ENCODE measurements around the gene PPP1R27.

The PPP1R27 gene

DNA sequence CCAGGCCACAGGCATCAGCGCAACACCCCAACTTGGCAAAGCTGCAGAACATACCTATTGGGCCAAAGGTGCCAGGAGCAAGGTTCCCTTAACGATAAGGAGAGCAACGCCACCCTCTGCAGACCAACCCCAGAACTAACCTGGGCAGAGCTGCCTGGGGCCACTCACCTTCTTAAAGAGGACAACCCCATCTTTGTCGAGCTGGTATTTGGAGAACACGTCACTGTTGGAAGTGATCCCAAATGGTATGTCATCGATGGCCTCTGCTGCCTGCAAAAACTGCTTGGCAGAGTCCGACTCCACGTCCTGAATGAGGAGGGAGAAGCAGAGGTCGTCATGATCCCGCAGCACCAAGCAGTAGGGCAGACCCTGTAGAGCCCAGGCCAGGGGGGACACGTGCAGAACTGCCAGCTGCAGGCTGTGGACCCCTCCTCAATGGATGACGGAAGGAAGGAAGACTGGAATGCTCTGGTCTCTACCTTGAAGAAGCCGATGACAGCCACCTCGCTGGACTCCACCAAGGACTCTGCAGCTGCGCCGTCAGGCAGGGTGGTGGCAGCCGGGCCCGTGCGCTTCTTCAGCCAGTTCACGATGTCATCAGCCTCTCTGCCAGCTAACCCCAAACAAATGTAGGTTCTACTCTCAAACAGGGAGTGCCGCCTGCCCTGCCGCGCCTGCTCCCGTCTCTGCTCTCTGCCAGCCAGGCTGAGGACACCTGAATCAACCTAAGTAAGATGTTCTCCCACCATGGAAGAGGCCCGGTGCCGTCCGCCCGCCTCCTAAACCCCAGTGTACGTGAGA, 20.3 kb upstream of the PPP1R27 start:
- Histone ChIP-seq H2AFZ (ENCODE audit: low read length) (no peak overlapping the region), H4K20me1 (ENCODE audit: insufficient read depth, low read length) (peaks cover 3% of the 10 kb centered on the region; the same call in 1 of the 2 replicates), H3K9me2 (replicated peaks; ENCODE audit: insufficient read depth, low read length) (no peaks in the 10 kb centered on the region), H3K4me3 (ENCODE audit: low read length) (no peak overlapping the region), H3K9me3 (replicated peaks; ENCODE audit: insufficient read depth, low read length) (no peaks in the 10 kb centered on the region), H3K4me2 (ENCODE audit: low read depth, low read length) (no peak overlapping the region), H3K79me2 (ENCODE audit: low read length) (peaks cover 88% of the 10 kb centered on the region), H3K4me1 (ENCODE audit: low read length) (peaks cover 11% of the 10 kb centered on the region), H3K27ac (ENCODE audit: low read length) (no peak overlapping the region), H3K9ac (ENCODE audit: low read length) (no peak overlapping the region), H3K36me3 (replicated peaks; ENCODE audit: insufficient read depth, low read length) (peaks cover 22% of the 10 kb centered on the region), H3F3A (ENCODE audit: insufficient read depth, low read length) (peaks cover 4% of the 10 kb centered on the region; the same call in 1 of the 2 replicates), H3K27me3 (replicated peaks; ENCODE audit: insufficient read depth, low read length) (no peaks in the 10 kb centered on the region)
- TF ChIP-seq EZH2phosphoT487 (IDR thresholded peaks at IDR 0.05; ENCODE audit: low read length) (no peak), EZH2 (optimal IDR thresholded peaks at IDR 0.05; ENCODE audit: low read depth, low read length) (no peak)
- TF ChIP-seq, protein P1, sequence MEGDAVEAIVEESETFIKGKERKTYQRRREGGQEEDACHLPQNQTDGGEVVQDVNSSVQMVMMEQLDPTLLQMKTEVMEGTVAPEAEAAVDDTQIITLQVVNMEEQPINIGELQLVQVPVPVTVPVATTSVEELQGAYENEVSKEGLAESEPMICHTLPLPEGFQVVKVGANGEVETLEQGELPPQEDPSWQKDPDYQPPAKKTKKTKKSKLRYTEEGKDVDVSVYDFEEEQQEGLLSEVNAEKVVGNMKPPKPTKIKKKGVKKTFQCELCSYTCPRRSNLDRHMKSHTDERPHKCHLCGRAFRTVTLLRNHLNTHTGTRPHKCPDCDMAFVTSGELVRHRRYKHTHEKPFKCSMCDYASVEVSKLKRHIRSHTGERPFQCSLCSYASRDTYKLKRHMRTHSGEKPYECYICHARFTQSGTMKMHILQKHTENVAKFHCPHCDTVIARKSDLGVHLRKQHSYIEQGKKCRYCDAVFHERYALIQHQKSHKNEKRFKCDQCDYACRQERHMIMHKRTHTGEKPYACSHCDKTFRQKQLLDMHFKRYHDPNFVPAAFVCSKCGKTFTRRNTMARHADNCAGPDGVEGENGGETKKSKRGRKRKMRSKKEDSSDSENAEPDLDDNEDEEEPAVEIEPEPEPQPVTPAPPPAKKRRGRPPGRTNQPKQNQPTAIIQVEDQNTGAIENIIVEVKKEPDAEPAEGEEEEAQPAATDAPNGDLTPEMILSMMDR (IDR thresholded peaks at IDR 0.05; ENCODE audit: low read length): no peak
- DNase-seq: peak; percentile 5

DNA sequence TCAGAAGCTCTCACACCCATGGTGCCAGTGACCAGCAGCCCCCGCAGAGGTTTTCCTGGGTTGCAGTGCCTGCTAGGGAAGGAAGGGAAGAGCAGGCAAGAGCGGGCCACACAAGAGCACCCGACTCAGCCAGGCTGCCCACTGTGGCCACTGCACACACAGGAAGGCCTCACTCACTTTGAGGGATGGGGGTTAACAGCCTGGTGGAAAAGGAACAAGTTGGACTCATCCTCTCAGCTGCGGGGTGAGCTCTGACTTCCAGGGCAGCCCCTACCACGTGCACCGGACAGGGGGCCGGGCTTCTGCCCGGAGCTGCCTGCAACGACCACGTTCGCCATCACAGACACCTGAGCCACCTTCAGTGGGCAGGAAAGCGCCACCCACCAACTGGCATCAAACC, 17.4 kb upstream of the PPP1R27 start:
- peaks cover 21% of the 10 kb centered on the region for H3K36me3 ChIP-seq (replicated peaks; ENCODE audit: insufficient read depth, low read length)

DNA sequence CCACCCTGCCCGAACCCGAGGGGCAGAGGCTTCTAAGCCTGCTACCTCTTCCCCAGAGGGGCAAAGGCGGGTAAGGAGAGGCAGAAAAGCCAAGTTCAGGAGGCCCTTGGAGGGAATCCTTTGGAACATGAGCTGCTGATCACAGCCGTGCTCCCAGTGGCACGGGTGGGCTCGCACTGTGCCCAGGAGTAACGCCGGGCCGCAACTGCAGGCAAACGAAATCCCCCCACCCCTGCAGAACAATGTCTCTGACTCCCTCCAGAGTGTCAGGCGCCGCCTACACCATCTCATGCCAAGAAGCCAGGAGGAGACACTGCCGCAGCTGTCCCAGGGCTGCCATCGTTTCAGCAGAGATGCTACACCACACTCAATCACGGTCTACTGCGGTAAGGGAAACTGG, 16.6 kb upstream of the PPP1R27 start:
- Histone ChIP-seq H3K36me3 (replicated peaks; ENCODE audit: insufficient read depth, low read length) (peaks cover 23% of the 10 kb centered on the region), H3K9me2 (replicated peaks; ENCODE audit: insufficient read depth, low read length) (no peaks in the 10 kb centered on the region), H3K79me2 (ENCODE audit: low read length) (peaks cover 56% of the 10 kb centered on the region), H3F3A (ENCODE audit: insufficient read depth, low read length) (peaks cover 10% of the 10 kb centered on the region; the same call in 1 of the 2 replicates), H2AFZ (ENCODE audit: low read length) (no peak overlapping the region), H3K27me3 (replicated peaks; ENCODE audit: insufficient read depth, low read length) (no peaks in the 10 kb centered on the region), H3K4me2 (ENCODE audit: low read depth, low read length) (no peak overlapping the region), H3K9ac (ENCODE audit: low read length) (no peak overlapping the region), H3K27ac (ENCODE audit: low read length) (no peak overlapping the region), H4K20me1 (ENCODE audit: insufficient read depth, low read length) (no peaks in the 10 kb centered on the region), H3K4me3 (ENCODE audit: low read length) (no peak overlapping the region), H3K9me3 (replicated peaks; ENCODE audit: insufficient read depth, low read length) (no peaks in the 10 kb centered on the region), H3K4me1 (ENCODE audit: low read length) (no peaks in the 10 kb centered on the region)
- TF ChIP-seq, protein P1 (IDR thresholded peaks at IDR 0.05; ENCODE audit: low read length): no peak
- TF ChIP-seq EZH2 (optimal IDR thresholded peaks at IDR 0.05; ENCODE audit: low read depth, low read length) (no peak), EZH2phosphoT487 (IDR thresholded peaks at IDR 0.05; ENCODE audit: low read length) (no peak)
- DNase-seq: no peak

More for the DNA sequence above, 17.4 kb upstream of the PPP1R27 start:
- Histone ChIP-seq H3K4me2 (ENCODE audit: low read depth, low read length) (no peak overlapping the region), H3K9ac (ENCODE audit: low read length) (no peak overlapping the region), H3K9me3 (replicated peaks; ENCODE audit: insufficient read depth, low read length) (no peaks in the 10 kb centered on the region), H3K4me3 (ENCODE audit: low read length) (no peak overlapping the region), H2AFZ (ENCODE audit: low read length) (no peak overlapping the region), H3K4me1 (ENCODE audit: low read length) (no peaks in the 10 kb centered on the region), H3K9me2 (replicated peaks; ENCODE audit: insufficient read depth, low read length) (no peaks in the 10 kb centered on the region), H3K79me2 (ENCODE audit: low read length) (peaks cover 60% of the 10 kb centered on the region), H3F3A (ENCODE audit: insufficient read depth, low read length) (peaks cover 6% of the 10 kb centered on the region; the same call in 1 of the 2 replicates), H3K27ac (ENCODE audit: low read length) (no peak overlapping the region), H4K20me1 (ENCODE audit: insufficient read depth, low read length) (no peaks in the 10 kb centered on the region), H3K27me3 (replicated peaks; ENCODE audit: insufficient read depth, low read length) (no peaks in the 10 kb centered on the region)
- peak; percentile 2 for DNase-seq
- TF ChIP-seq EZH2phosphoT487 (IDR thresholded peaks at IDR 0.05; ENCODE audit: low read length) (no peak), EZH2 (optimal IDR thresholded peaks at IDR 0.05; ENCODE audit: low read depth, low read length) (no peak)
- TF ChIP-seq, protein P1 (IDR thresholded peaks at IDR 0.05; ENCODE audit: low read length): no peak
